Fibroblast of mammary gland (primary cell): ENCODE data around the gene SLC16A1.
A peak's percentile ranks its signal among the peaks of the same experiment; 100 is the strongest.
"Not testable (repeated sequence)": the region's sequence is repeated elsewhere in the genome, so short reads cannot be mapped to it uniquely, and the experiment has no call there.

Source experiments
- DNase-seq: peaks from one replicate; pipeline ENCODE4 v3.0.0-alpha.2; 2010; ENCODE audit warnings: low read depth
- H3K4me3 ChIP-seq: 2 replicates; pipeline ENCODE4 v1.5.1; 2011; ENCODE audit warnings: low read depth, mild to moderate bottlenecking, low read length, moderate library complexity; ENCODE audit not compliant: control insufficient read depth
- TF ChIP-seq, protein P1 (sequence below): conservative IDR thresholded peaks from 2 replicates; pipeline ENCODE4 v1.5.1; 2011; ENCODE audit warnings: low read depth, low read length, inconsistent platforms; ENCODE audit not compliant: control insufficient read depth, insufficient read depth

The SLC16A1 gene

DNA sequence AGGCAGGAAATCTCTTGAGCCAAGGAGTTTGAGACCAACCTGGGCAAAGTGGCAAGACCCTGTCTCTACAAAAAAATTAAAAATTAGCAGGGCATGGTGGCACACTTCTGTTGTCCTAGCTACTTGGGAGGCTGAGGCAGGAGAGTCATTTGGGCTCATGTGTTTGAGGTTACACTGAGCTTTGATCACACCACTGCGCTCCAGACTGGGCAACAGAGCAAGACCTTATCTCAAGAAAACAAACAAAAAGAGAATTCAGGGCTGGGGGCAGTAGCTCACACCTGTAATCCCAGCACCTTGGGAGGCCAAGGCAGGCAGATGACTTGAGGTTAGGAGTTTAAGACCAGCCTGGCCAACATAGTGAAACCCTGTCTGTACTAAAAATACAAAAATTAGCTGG, 17.8 kb upstream of the SLC16A1 start:
- DNase-seq, result no peak
- H3K4me3 ChIP-seq, result no peak overlapping the region
- TF ChIP-seq, protein P1, sequence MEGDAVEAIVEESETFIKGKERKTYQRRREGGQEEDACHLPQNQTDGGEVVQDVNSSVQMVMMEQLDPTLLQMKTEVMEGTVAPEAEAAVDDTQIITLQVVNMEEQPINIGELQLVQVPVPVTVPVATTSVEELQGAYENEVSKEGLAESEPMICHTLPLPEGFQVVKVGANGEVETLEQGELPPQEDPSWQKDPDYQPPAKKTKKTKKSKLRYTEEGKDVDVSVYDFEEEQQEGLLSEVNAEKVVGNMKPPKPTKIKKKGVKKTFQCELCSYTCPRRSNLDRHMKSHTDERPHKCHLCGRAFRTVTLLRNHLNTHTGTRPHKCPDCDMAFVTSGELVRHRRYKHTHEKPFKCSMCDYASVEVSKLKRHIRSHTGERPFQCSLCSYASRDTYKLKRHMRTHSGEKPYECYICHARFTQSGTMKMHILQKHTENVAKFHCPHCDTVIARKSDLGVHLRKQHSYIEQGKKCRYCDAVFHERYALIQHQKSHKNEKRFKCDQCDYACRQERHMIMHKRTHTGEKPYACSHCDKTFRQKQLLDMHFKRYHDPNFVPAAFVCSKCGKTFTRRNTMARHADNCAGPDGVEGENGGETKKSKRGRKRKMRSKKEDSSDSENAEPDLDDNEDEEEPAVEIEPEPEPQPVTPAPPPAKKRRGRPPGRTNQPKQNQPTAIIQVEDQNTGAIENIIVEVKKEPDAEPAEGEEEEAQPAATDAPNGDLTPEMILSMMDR, result no peak

DNA sequence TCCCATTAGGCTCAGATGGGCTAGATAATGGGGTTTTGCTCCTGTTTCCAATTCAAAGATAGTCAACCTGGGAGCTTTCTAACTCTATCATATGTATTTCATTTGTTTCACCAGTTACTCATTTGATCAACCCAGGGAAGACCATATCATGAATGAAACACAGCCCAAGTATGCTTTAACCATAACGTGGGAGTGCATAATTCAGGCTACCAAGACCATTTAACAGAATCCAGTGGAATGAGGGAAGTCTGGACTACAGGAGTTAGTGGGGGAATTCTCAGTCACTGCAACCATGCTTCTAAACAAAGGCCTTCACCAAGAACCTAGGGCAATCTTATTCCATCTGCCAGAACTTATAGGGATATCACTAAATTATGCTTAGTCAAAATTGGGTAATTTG, 15.0 kb upstream of the SLC16A1 start:
- TF ChIP-seq, protein P1, result no peak
- DNase-seq, result peak; percentile 43
- H3K4me3 ChIP-seq, result no peak overlapping the region

DNA sequence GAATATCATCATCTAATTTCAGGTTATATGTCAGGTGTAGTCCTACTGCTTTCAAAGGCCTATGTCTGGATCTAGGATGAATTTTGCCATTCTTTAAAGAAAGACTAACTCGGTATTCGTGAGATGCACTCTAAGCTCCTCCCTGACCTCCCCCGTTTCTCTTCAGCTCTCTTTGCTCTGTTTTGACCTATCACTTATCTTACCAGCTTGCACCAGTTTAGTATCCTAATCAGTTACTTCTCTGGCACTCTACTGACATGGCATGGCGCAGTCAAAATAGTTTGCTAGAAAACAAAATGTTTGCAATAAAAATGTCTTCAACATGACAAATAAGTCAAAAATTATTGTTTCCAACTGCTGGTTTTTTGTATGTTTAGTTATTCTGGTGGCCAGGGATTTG, 8.4 kb upstream of the SLC16A1 start:
- TF ChIP-seq, protein P1, result no peak
- H3K4me3 ChIP-seq, result no peak overlapping the region
- no peak for DNase-seq

DNA sequence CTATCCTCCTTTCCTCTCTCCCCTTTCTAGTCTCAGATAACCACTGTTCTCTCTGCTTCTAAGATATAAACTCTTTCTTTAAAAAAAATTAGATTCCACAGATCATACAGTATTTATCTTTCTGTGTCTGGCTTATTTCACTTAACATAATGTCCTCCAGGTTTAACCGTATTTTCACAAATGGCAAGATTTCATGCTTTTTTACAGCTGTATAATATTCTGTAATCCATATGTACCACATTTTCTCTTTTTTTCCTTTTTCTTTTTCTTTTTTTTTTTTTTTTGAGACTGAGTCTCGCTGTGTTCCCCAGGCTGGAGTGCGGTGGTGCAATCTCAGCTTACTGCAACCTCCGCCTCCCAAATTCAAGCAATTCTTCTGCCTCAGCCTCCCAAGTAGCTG, 5.1 kb upstream of the SLC16A1 start:
- no peak for DNase-seq
- TF ChIP-seq, protein P1, result no peak
- no peak overlapping the region for H3K4me3 ChIP-seq

DNA sequence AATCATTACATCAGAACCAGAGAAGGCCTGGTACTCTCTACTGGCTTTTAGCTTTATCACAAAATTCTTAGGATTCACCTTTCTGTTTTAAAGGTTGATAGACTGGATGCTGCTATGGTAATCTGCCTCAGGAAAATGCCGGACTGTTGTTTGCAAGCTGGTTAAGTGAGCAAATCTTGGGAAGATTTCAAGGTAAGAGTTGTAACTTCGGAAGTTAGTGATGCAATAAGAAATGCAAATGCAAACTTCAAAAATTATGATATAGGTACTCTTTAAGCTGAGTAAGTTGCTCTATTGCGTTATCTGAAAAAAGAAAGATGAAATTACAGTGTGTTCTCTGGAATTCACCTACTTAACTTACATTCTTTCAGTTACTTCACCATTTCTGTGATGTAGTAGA, 4.4 kb upstream of the SLC16A1 start:
- no peak overlapping the region for H3K4me3 ChIP-seq
- no peak for DNase-seq
- TF ChIP-seq, protein P1, result no peak

DNA sequence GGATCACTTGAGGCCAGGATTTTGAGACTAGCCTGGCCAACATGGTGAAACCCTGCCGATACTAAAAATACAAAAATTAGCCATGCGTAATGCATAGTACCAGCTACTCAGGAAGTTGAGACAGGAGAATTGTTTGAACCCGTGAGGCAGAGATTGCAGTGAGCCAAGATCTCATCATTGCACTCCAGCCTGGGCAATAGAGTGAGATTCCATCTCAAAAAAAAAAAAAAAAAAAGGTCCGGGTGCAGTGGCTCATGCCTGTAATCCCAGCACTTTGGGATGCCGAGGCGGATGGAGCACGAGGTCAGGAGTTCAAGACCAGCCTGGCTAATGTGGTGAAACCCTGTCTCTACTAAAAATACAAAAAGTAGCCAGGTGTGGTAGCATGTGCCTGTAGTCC, 2.2 kb upstream of the SLC16A1 start:
- not testable (repeated sequence) for DNase-seq
- peak overlapping the region; percentile 88 for H3K4me3 ChIP-seq

DNA sequence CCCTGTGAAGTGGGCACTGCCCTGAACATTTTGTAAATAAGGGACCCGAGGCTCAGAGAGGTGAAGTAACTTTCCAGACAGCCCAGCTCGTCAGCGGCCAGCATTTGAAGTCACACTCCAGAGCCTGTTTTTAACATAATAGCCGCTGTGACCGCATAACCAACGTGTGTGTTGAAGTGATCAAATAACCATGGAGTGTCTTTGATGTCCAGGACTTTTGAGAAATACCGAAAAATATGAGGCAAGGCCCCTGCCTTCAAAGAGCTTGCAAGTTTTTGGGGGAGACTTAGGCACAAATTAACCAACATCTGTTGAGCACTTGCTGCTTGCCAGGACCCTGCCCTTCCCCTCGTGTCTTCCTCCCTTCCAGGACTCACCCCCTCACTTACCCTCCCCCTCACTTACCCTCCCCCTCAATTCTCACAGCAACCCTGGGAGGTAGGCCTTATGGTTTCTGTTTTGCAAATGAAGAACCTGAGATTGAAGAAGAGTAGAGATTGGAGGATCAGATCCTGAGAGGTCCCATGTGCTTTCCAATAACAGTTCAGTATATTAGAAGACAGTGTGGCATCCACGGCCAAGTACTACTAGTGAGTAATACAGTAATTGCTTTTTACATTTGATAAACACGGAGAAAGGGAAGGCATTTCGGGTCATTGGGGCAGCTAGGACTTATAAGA, 1.3 kb upstream of the SLC16A1 start:
- H3K4me3 ChIP-seq, result peak overlapping the region; percentile 88
- TF ChIP-seq, protein P1, result no peak
- DNase-seq, result peak; percentile 97
